GM19328 (cell line): ENCODE measurements around the gene NUDT1.
A peak's percentile ranks its signal among the peaks of the same experiment; 100 is the strongest.

ENCODE experiments used
- ATAC-seq: cut with Tn5 transposase; IDR thresholded peaks from one replicate; pipeline ENCODE4 v1.9.1; 2021; ENCODE audit warnings: mild to moderate bottlenecking, moderate library complexity; ENCODE audit not compliant: unreplicated experiment

The NUDT1 gene

GRCh38 chr7:2241580-2242540 lies at the start of gene NUDT1, which contains the start of gene MRM2:
TSS of gene NUDT1 (plus strand) at chr7:2242226. CDS start at chr7:2244575, 2,349 bp downstream.
TSS of gene MRM2 (minus strand) at chr7:2242205. CDS start at chr7:2242169, 36 bp downstream.
- peak; percentile 43 for ATAC-seq

GRCh38 chr7:2192831-2193534 lies 49.0 kb upstream of the NUDT1 start:
- ATAC-seq = no peak

- no peak for ATAC-seq
Observed at GRCh38 chr7:2193575-2194305, 48.3 kb upstream of the NUDT1 start.

GRCh38 chr7:2195400-2196246 lies 46.4 kb upstream of the NUDT1 start:
- no peak for ATAC-seq

GRCh38 chr7:2196381-2197378 lies 45.3 kb upstream of the NUDT1 start:
- no peak for ATAC-seq

- ATAC-seq = no peak
Observed at GRCh38 chr7:2197436-2198155, 44.4 kb upstream of the NUDT1 start.

- no peak for ATAC-seq
Observed at GRCh38 chr7:2198206-2198605, 43.8 kb upstream of the NUDT1 start.

- no peak for ATAC-seq
Observed at GRCh38 chr7:2198760-2199159, 43.3 kb upstream of the NUDT1 start.

GRCh38 chr7:2199528-2199927 lies 42.5 kb upstream of the NUDT1 start:
- ATAC-seq = no peak

- ATAC-seq = no peak
Observed at GRCh38 chr7:2199956-2200583, 42.0 kb upstream of the NUDT1 start.

- ATAC-seq = no peak
Observed at GRCh38 chr7:2200584-2200980, 41.4 kb upstream of the NUDT1 start.

- no peak for ATAC-seq
Observed at GRCh38 chr7:2201128-2201527, 40.9 kb upstream of the NUDT1 start.

- ATAC-seq = no peak
Observed at GRCh38 chr7:2201686-2202360, 40.2 kb upstream of the NUDT1 start.

GRCh38 chr7:2202361-2202761 lies 39.7 kb upstream of the NUDT1 start:
- ATAC-seq = no peak

GRCh38 chr7:2202901-2203765 lies 38.9 kb upstream of the NUDT1 start:
- ATAC-seq = no peak

GRCh38 chr7:2203766-2204300 lies 38.2 kb upstream of the NUDT1 start:
- ATAC-seq = no peak
